WERI-Rb-1 (cell line): ENCODE measurements around the gene TRIM4.

Source experiments
- DNase-seq: peaks from one replicate; pipeline ENCODE4 v3.0.0-alpha.2; 2020
- H3K27ac ChIP-seq: fragments of 250-450 bp; sonication (Bioruptor Pico); 2 replicates; pipeline ENCODE4 v1.5.1; 2020; ENCODE audit warnings: mild to moderate bottlenecking, moderate library complexity
- H3K27me3 ChIP-seq: fragments of 250-450 bp; sonication (Bioruptor Pico); 2 replicates; pipeline ENCODE4 v1.5.1; 2021; ENCODE audit warnings: mild to moderate bottlenecking, low read depth, moderate library complexity; ENCODE audit not compliant: insufficient read depth, severe bottlenecking
- H3K36me3 ChIP-seq: fragments of 250-450 bp; sonication (Bioruptor Pico); 2 replicates; pipeline ENCODE4 v1.5.1; 2020; ENCODE audit warnings: mild to moderate bottlenecking, moderate library complexity
- H3K4me3 ChIP-seq: 2 replicates; pipeline ENCODE4 v1.5.1; 2011; ENCODE audit warnings: low read depth, mild to moderate bottlenecking, control low read depth, low read length
- H3K9me3 ChIP-seq: fragments of 250-450 bp; sonication (Bioruptor Pico); 2 replicates; pipeline ENCODE4 v1.5.1; 2021; ENCODE audit warnings: mild to moderate bottlenecking, moderate library complexity; ENCODE audit not compliant: severe bottlenecking
- CTCF ChIP-seq: IDR thresholded peaks from 2 replicates; pipeline ENCODE4 v1.5.1; 2011; ENCODE audit warnings: low read depth, mild to moderate bottlenecking, control low read depth, inconsistent platforms, low read length

TRIM4 gene

GRCh38 chr7:99926321-99926720 lies 7.0 kb upstream of the TRIM4 start:
- Histone ChIP-seq H3K27me3 (peaks cover 8% of the 10 kb centered on the region), H3K36me3 (no peaks in the 10 kb centered on the region), H3K27ac (no peak overlapping the region), H3K9me3 (no peaks in the 10 kb centered on the region), H3K4me3 (no peak overlapping the region)
- no peak for DNase-seq
- TF ChIP-seq CTCF, result no peak

- Histone ChIP-seq H3K9me3 (no peaks in the 10 kb centered on the region), H3K36me3 (no peaks in the 10 kb centered on the region; the same call in 1 of the 2 replicates), H3K4me3 (no peak overlapping the region), H3K27ac (no peak overlapping the region), H3K27me3 (peaks cover 8% of the 10 kb centered on the region)
- no peak for TF ChIP-seq CTCF
- DNase-seq, result no peak
Observed at GRCh38 chr7:99923200-99923599, 3.9 kb upstream of the TRIM4 start.

GRCh38 chr7:99920149-99920548 lies 819 bp upstream of the TRIM4 start:
- no peak for DNase-seq
- Histone ChIP-seq H3K9me3 (no peaks in the 10 kb centered on the region), H3K36me3 (peaks cover 29% of the 10 kb centered on the region), H3K27me3 (no peaks in the 10 kb centered on the region), H3K4me3 (peak overlapping the region; percentile 78), H3K27ac (peak overlapping the region; percentile 84)
- TF ChIP-seq CTCF, result no peak

- no peak for DNase-seq
- Histone ChIP-seq H3K27me3 (no peaks in the 10 kb centered on the region), H3K4me3 (peak overlapping the region; percentile 78), H3K9me3 (no peaks in the 10 kb centered on the region), H3K36me3 (peaks cover 31% of the 10 kb centered on the region), H3K27ac (peak overlapping the region; percentile 84)
- no peak for TF ChIP-seq CTCF
Observed at GRCh38 chr7:99919814-99920112, 433 bp upstream of the TRIM4 start.

- TF ChIP-seq CTCF, result no peak
- peak; percentile 53 for DNase-seq
- H3K36me3 ChIP-seq, result peaks cover 57% of the 10 kb centered on the region
Observed at GRCh38 chr7:99910976-99911375, 8.4 kb downstream of the TRIM4 start.

GRCh38 chr7:99901581-99901980 lies 17.7 kb downstream of the TRIM4 start:
- peaks cover 59% of the 10 kb centered on the region for H3K36me3 ChIP-seq

More at GRCh38 chr7:99910976-99911375, 8.4 kb downstream of the TRIM4 start:
- H3K4me3 ChIP-seq, result no peak overlapping the region
- H3K27ac ChIP-seq, result peak overlapping the region; percentile 24
- no peaks in the 10 kb centered on the region for H3K9me3 ChIP-seq
- no peaks in the 10 kb centered on the region for H3K27me3 ChIP-seq

More at GRCh38 chr7:99901581-99901980, 17.7 kb downstream of the TRIM4 start:
- Histone ChIP-seq H3K9me3 (no peaks in the 10 kb centered on the region), H3K4me3 (no peak overlapping the region), H3K27me3 (no peaks in the 10 kb centered on the region), H3K27ac (no peak overlapping the region)
- DNase-seq, result no peak
- no peak for TF ChIP-seq CTCF
